HepG2 (cell line): Measurements from ENCODE around the gene ARHGAP4. TPM values are rescaled to one million over a fixed set of nuclear protein-coding genes. Genes with fewer than 3 reads are reported as not detected.

ENCODE experiments used
- CCDC6 ChIP-seq: sonication (generic); formaldehyde crosslinking; IDR thresholded peaks from 2 replicates; pipeline ENCODE4 v1.8.1; 2022; ENCODE audit warnings: mild to moderate bottlenecking, missing genetic modification reagents, moderate library complexity
- EZH2 ChIP-seq: conservative IDR thresholded peaks from 2 replicates; pipeline ENCODE4 v1.6.1; 2012; ENCODE audit warnings: mild to moderate bottlenecking, low read depth, low read length, moderate library complexity
- GABPA ChIP-seq, 2 experiments: IDR thresholded peaks; 2 replicates each; pipeline ENCODE4 v1.6.1; 2011 to 2016; ENCODE audit warnings: low read depth in 2 of 2, low read length in 1 of 2, missing biosample characterization in 1 of 2, missing genetic modification characterization in 1 of 2
- HNF4A ChIP-seq: sonication (generic); formaldehyde crosslinking; IDR thresholded peaks from 2 replicates; pipeline ENCODE4 v1.4.0; 2020; ENCODE audit warnings: missing genetic modification reagents
- HOMEZ ChIP-seq: IDR thresholded peaks from 2 replicates; pipeline ENCODE4 v1.6.1; 2016; ENCODE audit warnings: low read depth
- KDM4B ChIP-seq: sonication (generic); formaldehyde crosslinking; IDR thresholded peaks from 2 replicates; pipeline ENCODE4 v1.4.0; 2020; ENCODE audit warnings: missing genetic modification reagents
- MEF2D ChIP-seq: sonication (generic); formaldehyde crosslinking; IDR thresholded peaks from 2 replicates; pipeline ENCODE4 v1.5.1; 2020; ENCODE audit warnings: mild to moderate bottlenecking, missing genetic modification reagents
- MXD3 ChIP-seq: IDR thresholded peaks from 2 replicates; pipeline ENCODE4 v1.6.1; 2016; ENCODE audit warnings: mild to moderate bottlenecking, missing biosample characterization, missing genetic modification reagents
- MXI1 ChIP-seq: IDR thresholded peaks from 3 replicates; pipeline ENCODE4 v1.6.1; 2012; ENCODE audit warnings: low read depth, low read length, inconsistent platforms, borderline replicate concordance
- NFIB ChIP-seq: sonication (generic); formaldehyde crosslinking; IDR thresholded peaks from 2 replicates; pipeline ENCODE4 v1.9.0; 2021; ENCODE audit warnings: missing genetic modification reagents, mild to moderate bottlenecking, borderline replicate concordance
- NR2C2 ChIP-seq: sonication (generic); formaldehyde crosslinking; IDR thresholded peaks from 2 replicates; pipeline ENCODE4 v1.4.0; 2020; ENCODE audit warnings: missing genetic modification reagents, mild to moderate bottlenecking, moderate library complexity, borderline replicate concordance
- POLR2A ChIP-seq, 2 experiments: IDR thresholded peaks; 2 replicates each; pipeline ENCODE4 v1.6.1; 2011; ENCODE audit warnings: low read depth in 2 of 2, low read length in 2 of 2, mild to moderate bottlenecking in 1 of 2, moderate library complexity in 1 of 2; ENCODE audit not compliant: insufficient read depth in 1 of 2
- PTBP1 ChIP-seq: fragments of 200-400 bp; formaldehyde crosslinking; IDR thresholded peaks from 2 replicates; pipeline ENCODE4 v1.6.1; 2018; ENCODE audit warnings: low read length, low read depth; ENCODE audit not compliant: poor library complexity, severe bottlenecking
- TBX2 ChIP-seq: sonication (generic); formaldehyde crosslinking; IDR thresholded peaks from 2 replicates; pipeline ENCODE4 v1.5.0; 2020; ENCODE audit warnings: missing genetic modification reagents, mild to moderate bottlenecking, borderline replicate concordance
- TEAD2 ChIP-seq: sonication (generic); formaldehyde crosslinking; IDR thresholded peaks from 2 replicates; pipeline ENCODE4 v1.9.0; 2021; ENCODE audit warnings: missing genetic modification reagents
- THYN1 ChIP-seq: sonication (generic); formaldehyde crosslinking; IDR thresholded peaks from 2 replicates; pipeline ENCODE4 v1.8.1; 2023; ENCODE audit warnings: low read depth, mild to moderate bottlenecking, moderate library complexity, missing genetic modification reagents, borderline replicate concordance
- U2AF2 ChIP-seq: fragments of 200-400 bp; formaldehyde crosslinking; IDR thresholded peaks from 2 replicates; pipeline ENCODE4 v1.6.1; 2017; ENCODE audit warnings: low read depth, mild to moderate bottlenecking, low read length
- ZFP36L2 ChIP-seq: sonication (generic); formaldehyde crosslinking; IDR thresholded peaks from 2 replicates; pipeline ENCODE4 v1.4.0; 2020; ENCODE audit warnings: missing genetic modification reagents
- ZFP62 ChIP-seq: sonication (generic); formaldehyde crosslinking; IDR thresholded peaks from 2 replicates; pipeline ENCODE4 v1.4.0; 2020; ENCODE audit warnings: missing genetic modification reagents
- ZNF225 ChIP-seq: sonication (generic); formaldehyde crosslinking; IDR thresholded peaks from 2 replicates; pipeline ENCODE4 v1.4.0; 2020; ENCODE audit warnings: mild to moderate bottlenecking, missing genetic modification reagents
- ZNF24 ChIP-seq: fragments of 450-650 bp; IDR thresholded peaks from 2 replicates; pipeline ENCODE4 v1.6.1; 2017; ENCODE audit warnings: antibody characterized with exemption, mild to moderate bottlenecking
- ZNF350 ChIP-seq: sonication (generic); formaldehyde crosslinking; IDR thresholded peaks from 2 replicates; pipeline ENCODE4 v1.4.0; 2020; ENCODE audit warnings: mild to moderate bottlenecking, low read depth, missing genetic modification reagents, borderline replicate concordance
- ZNF362 ChIP-seq: sonication (generic); formaldehyde crosslinking; IDR thresholded peaks from 2 replicates; pipeline ENCODE4 v1.4.0; 2020; ENCODE audit warnings: missing genetic modification reagents, mild to moderate bottlenecking, borderline replicate concordance
- ZNF615 ChIP-seq: sonication (generic); formaldehyde crosslinking; IDR thresholded peaks from 2 replicates; pipeline ENCODE4 v1.5.0; 2020; ENCODE audit warnings: mild to moderate bottlenecking, missing genetic modification reagents, borderline replicate concordance
- ZNF652 ChIP-seq: IDR thresholded peaks from 2 replicates; pipeline ENCODE4 v1.6.1; 2016; ENCODE audit warnings: low read depth, borderline replicate concordance
- ZZZ3 ChIP-seq: sonication (generic); formaldehyde crosslinking; IDR thresholded peaks from 2 replicates; pipeline ENCODE4 v1.4.0; 2020; ENCODE audit warnings: missing genetic modification reagents, mild to moderate bottlenecking, borderline replicate concordance
- polyA plus RNA-seq, 8 experiments: library from polyadenylated mRNA; depleted of rRNA in 3 of 8; stranded (reverse) in 7 of 8; unstranded in 1 of 8; fragments of >200 nt; fragmentation: Illumina TruSeq in 4 of 8; extraction: Trizol in 4 of 8; gene quantifications; 2 replicates each; pipeline versions ENCODE4 v1.2.1 to v1.2.3, GENCODE V29; 2011 to 2016; ENCODE audit warnings: low read depth in 4 of 8, missing spikeins in 1 of 8, mixed read lengths in 1 of 8; ENCODE audit not compliant: insufficient read depth in 1 of 8
- total RNA-seq, 5 experiments: library from RNA; depleted of rRNA; stranded (reverse); fragments of >200 nt; fragmentation: Illumina TruSeq; extraction: Trizol; gene quantifications; 2 replicates each; pipeline ENCODE4 v1.2.3, GENCODE V29; 2016; ENCODE audit warnings: low read depth in 1 of 5

The ARHGAP4 gene
- total and polyA plus RNA-seq, 2 of the 13 experiments (the other 11 are each of a cell fraction or from before 2014, with no cell fraction given): 0.57 to 0.64 TPM

DNA sequence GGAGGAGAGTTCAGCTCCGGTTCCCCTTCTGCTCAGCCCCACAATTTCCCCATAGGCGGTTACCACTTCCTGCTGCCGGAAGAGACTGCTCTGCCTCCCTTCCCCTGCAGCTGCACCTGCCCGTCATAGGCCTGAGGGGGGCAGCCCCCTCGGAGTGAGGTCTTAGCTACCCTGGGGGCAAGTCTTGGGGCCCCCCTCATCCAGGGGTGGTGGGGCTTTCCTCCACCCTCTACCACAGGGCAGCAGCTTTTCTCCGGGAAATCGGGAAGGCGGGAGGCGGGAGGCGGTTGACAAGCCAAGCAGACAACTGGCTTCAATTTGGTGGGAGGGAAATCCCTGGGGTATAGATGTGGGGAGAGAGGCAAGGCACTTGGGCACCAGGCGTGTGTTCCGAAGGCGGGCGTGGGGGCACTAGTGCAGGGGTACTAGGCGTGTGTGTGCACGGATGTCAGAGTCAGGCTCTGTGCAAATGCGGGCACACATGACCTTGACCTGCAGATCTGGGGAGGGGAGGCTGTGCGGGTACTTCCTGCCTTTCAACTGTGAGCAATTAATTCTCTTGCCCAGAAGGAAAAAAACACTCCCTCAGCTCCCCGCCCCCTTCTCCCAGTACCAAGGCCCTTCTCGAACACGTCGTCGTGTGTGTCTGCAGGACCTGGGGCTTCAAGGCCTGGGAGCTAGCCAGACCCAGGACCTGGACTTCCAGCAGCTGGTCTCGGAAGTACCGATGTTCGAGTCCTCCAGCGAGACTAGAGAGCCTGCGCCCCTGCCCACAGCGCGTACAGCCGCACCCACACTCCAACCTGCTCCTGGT is 1.0 kb upstream of the ARHGAP4 start (continued):
- TF ChIP-seq CCDC6 (CRISPR knock-in tag): peak; percentile 15; the same call in 1 of the 2 replicates
- TF ChIP-seq KDM4B: 0 out of 2 replicates have a peak, but pooled peaks have one; percentile 9
- no peak for TF ChIP-seq MXD3 (CRISPR knock-in tag)
- no peak for TF ChIP-seq THYN1
- TF ChIP-seq ZNF225 (CRISPR knock-in tag): no peak
- no peak for TF ChIP-seq ZNF615
- TF ChIP-seq GABPA (IDR thresholded peaks at IDR 0.05; ENCODE audit: low read depth, low read length): no peak
- peak; percentile 74 for TF ChIP-seq GABPA (CRISPR knock-in tag; IDR thresholded peaks at IDR 0.05; ENCODE audit: low read depth)
- TF ChIP-seq TBX2 (CRISPR knock-in tag): peak; percentile 61
- no peak for TF ChIP-seq NFIB (CRISPR knock-in tag)
- TF ChIP-seq MXI1: no peak
- no peak; the same call in 1 of the 2 replicates for TF ChIP-seq HOMEZ (CRISPR knock-in tag)
- no peak for TF ChIP-seq MEF2D (CRISPR knock-in tag)
- TF ChIP-seq EZH2: no peak
- peak; percentile 86 for TF ChIP-seq ZNF362 (CRISPR knock-in tag)
- TF ChIP-seq NR2C2 (CRISPR knock-in tag): peak; percentile 50; the same call in 1 of the 2 replicates
- TF ChIP-seq ZFP62 (CRISPR knock-in tag): no peak
- no peak for TF ChIP-seq TEAD2 (CRISPR knock-in tag)
- TF ChIP-seq ZNF24: no peak
- TF ChIP-seq POLR2A (IDR thresholded peaks at IDR 0.05; ENCODE audit: insufficient read depth in 1 of 2, low read depth in 2 of 2, low read length in 2 of 2): peak in 1 of 2 experiments; percentile 48; a peak in 2 of 4 replicates
- TF ChIP-seq ZNF652 (CRISPR knock-in tag): no peak
- TF ChIP-seq PTBP1: no peak
- no peak for TF ChIP-seq ZZZ3
- TF ChIP-seq ZFP36L2 (CRISPR knock-in tag): no peak
- peak; percentile 30; the same call in 1 of the 2 replicates for TF ChIP-seq HNF4A
- TF ChIP-seq U2AF2: no peak
- TF ChIP-seq ZNF350 (CRISPR knock-in tag): peak; percentile 18; the same call in 1 of the 2 replicates
- TF ChIP-seq, all 625 proteins: peak for 72
